ENCODE results near the gene ISYNA1. TPM values are rescaled to one million over a fixed set of nuclear protein-coding genes. Genes with fewer than 3 reads are reported as not detected.

ISYNA1 gene
- total and polyA plus RNA-seq, 10 of the 15 experiments (the other 5 are each of a cell fraction or from before 2014, with no cell fraction given), result 1.9 to 37.0 (median 9.1) TPM

DNA sequence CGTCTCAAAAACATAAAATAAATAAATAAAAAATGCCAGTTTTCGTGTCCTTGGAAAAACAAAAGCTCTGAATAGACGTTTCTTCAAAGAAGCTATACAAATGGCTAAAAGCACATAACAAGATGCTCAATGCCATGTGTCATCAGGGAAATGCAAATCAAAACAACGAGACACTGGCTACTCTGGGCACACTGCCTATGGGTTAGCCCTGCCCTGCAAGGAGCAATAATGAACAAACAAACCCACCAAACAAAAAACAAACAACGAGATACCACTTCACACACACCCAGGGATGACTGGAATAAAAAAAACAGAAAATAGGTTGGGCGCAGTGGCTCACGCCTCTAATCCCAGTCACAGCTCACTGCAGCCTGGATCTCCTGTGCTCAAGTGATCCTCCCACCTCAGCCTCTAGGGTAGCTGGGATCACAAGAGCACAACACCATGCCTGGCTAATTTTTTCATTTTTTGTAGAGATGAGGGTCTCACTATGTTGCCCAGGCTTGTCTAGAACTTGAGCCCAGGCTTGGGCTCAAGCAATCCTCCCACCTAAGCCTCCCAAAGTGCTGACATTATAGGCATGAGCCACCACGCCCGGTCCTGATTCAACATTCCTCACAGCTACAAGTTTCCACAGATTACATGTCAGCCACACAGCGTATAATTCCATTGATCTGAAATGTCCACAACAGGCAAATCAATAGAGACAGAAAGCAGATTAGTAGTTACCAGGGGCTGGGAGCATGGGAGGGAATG is 15.5 kb upstream of the ISYNA1 start:
- POLR2A ChIA-PET, result no interaction called here

More for the DNA sequence above, 15.5 kb upstream of the ISYNA1 start:
- Histone ChIP-seq H3K9me3 (replicated peaks; ENCODE audit: control insufficient read depth, insufficient read depth, low read length) (no peaks in the 10 kb centered on the region), H3K79me2 (ENCODE audit: control insufficient read depth, insufficient read depth, low read length) (no peaks in the 10 kb centered on the region), H3K4me1 (ENCODE audit: control insufficient read depth, insufficient read depth, low read length) (no peaks in the 10 kb centered on the region), H3K27ac (ENCODE audit: control insufficient read depth, insufficient read depth) (no peak overlapping the region), H3K36me3 (ENCODE audit: control insufficient read depth in 2 of 2, insufficient read depth in 2 of 2, low read length in 1 of 2) (peaks cover 19 to 40% of the 10 kb centered on the region in 2 experiments; a peak in 3 of 4 replicates), H3K27me3 (replicated peaks in 1 of 2; ENCODE audit: control insufficient read depth in 2 of 2, insufficient read depth in 2 of 2, low read length in 1 of 2) (no peaks in the 10 kb centered on the region), H3K4me3 (no peak overlapping the region), H3K9ac (ENCODE audit: control insufficient read depth, insufficient read depth, low read length) (no peak overlapping the region), H3K4me2 (ENCODE audit: control insufficient read depth, insufficient read depth) (no peak overlapping the region), H2AFZ (ENCODE audit: control insufficient read depth, low read depth, low read length) (no peak overlapping the region), H4K20me1 (ENCODE audit: control insufficient read depth, insufficient read depth) (no peaks in the 10 kb centered on the region)
- BruUV-seq (replicated peaks), result TSS peak; percentile 17
- TF ChIP-seq MEF2B (IDR thresholded peaks at IDR 0.05; ENCODE audit: partially characterized antibody, poor library complexity, severe bottlenecking), result no peak
- no peak for TF ChIP-seq NFYA (IDR thresholded peaks at IDR 0.05; ENCODE audit: borderline replicate concordance, low read depth, low read length)
- TF ChIP-seq EZH2 (IDR thresholded peaks at IDR 0.05; ENCODE audit: borderline replicate concordance, control insufficient read depth, low read depth, low read length), result no peak
- no peak for TF ChIP-seq BHLHE40 (IDR thresholded peaks at IDR 0.05; ENCODE audit: borderline replicate concordance in 1 of 2, low read depth in 2 of 2, low read length in 1 of 2)
- TF ChIP-seq, protein P1, sequence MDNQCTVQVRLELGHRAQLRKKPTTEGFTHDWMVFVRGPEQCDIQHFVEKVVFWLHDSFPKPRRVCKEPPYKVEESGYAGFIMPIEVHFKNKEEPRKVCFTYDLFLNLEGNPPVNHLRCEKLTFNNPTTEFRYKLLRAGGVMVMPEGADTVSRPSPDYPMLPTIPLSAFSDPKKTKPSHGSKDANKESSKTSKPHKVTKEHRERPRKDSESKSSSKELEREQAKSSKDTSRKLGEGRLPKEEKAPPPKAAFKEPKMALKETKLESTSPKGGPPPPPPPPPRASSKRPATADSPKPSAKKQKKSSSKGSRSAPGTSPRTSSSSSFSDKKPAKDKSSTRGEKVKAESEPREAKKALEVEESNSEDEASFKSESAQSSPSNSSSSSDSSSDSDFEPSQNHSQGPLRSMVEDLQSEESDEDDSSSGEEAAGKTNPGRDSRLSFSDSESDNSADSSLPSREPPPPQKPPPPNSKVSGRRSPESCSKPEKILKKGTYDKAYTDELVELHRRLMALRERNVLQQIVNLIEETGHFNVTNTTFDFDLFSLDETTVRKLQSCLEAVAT (IDR thresholded peaks at IDR 0.05), result no peak
- TF ChIP-seq CEBPB (IDR thresholded peaks at IDR 0.05; ENCODE audit: borderline replicate concordance in 1 of 2, low read depth in 2 of 2, low read length in 2 of 2), result no peak
- TF ChIP-seq FOS (IDR thresholded peaks at IDR 0.05; ENCODE audit: borderline replicate concordance, extremely low read depth, insufficient read length), result no peak
- TF ChIP-seq HCFC1 (IDR thresholded peaks at IDR 0.05; ENCODE audit: low read length), result no peak
- TF ChIP-seq ESRRA (IDR thresholded peaks at IDR 0.05; ENCODE audit: low read length), result no peak
- TF ChIP-seq ZNF592 (IDR thresholded peaks at IDR 0.05), result no peak
- no peak for TF ChIP-seq CHD4 (IDR thresholded peaks at IDR 0.05)
- TF ChIP-seq WRNIP1 (IDR thresholded peaks at IDR 0.05; ENCODE audit: borderline replicate concordance, low read depth, low read length), result no peak
- no peak for TF ChIP-seq NBN (IDR thresholded peaks at IDR 0.05)
- TF ChIP-seq PAX8 (IDR thresholded peaks at IDR 0.05), result no peak
- CTCF ChIA-PET, result interaction anchor here (1.0 to 1.1 kb wide), 3 partner anchors 8 to 394 kb away, joined by 4 read pairs; no protein-coding TSS in a partner anchor
- WGBS (ENCODE audit: insufficient coverage, insufficient replicate concordance, low lambda C conversion rate, missing lambda C conversion rate), result 74% methylated on average over 10 of the region's 10 CpGs
- ATAC-seq (no peak), FAIRE-seq (no peak), DNase-seq (ENCODE audit: low read depth, low spot score) (no peak)
- in situ Hi-C loops (cut with MboI), result loop anchor here (10.0 to 25.0 kb wide), 2 partner anchors 221 to 409 kb away; no protein-coding TSS in a partner anchor
- SMC1A ChIA-PET (ENCODE audit: uncharacterized antibody, unreplicated experiment), result interaction anchor here (0.8 kb wide), 1 partner anchor 64 kb away, joined by 3 read pairs; no protein-coding TSS in a partner anchor
- RAD21 ChIA-PET (ENCODE audit: unreplicated experiment), result interaction anchor here (0.6 to 1.2 kb wide), 2 partner anchors 394 to 933 kb away, joined by 3 read pairs; no protein-coding TSS in a partner anchor
- intact Hi-C loops (cut with micrococcal nuclease; ENCODE audit: unreplicated experiment), result loop anchor here (10.0 kb wide), 1 partner anchor 391 kb away; no protein-coding TSS in a partner anchor
